Thyroid gland (tissue), 4 donors: Measurements from ENCODE around the gene HEBP1.

Source experiments
- CTCF ChIP-seq, 6 experiments: fragments of 200-600 bp in 3 of 6; fragments of 450-650 bp in 3 of 6; sonication (generic) in 3 of 6; IDR thresholded peaks; one replicate each; pipeline ENCODE4 v1.5.1; 2016 to 2019; ENCODE audit warnings: antibody characterized with exemption in 6 of 6, mild to moderate bottlenecking in 2 of 6, inconsistent platforms in 1 of 6, moderate library complexity in 1 of 6
- POLR2A ChIP-seq, 2 donors: fragments of 450-650 bp; IDR thresholded peaks; one replicate each; pipeline ENCODE4 v1.6.1; 2017; ENCODE audit warnings: antibody characterized with exemption in 2 of 2, mild to moderate bottlenecking in 2 of 2, moderate library complexity in 1 of 2

GRCh38 chr12:13042666-13043230 lies 42.7 kb upstream of the HEBP1 start:
- TF ChIP-seq CTCF (IDR thresholded peaks at IDR 0.05): no peak
- TF ChIP-seq POLR2A (IDR thresholded peaks at IDR 0.05): no peak
